HUES48 (cell line): Measurements from ENCODE around the gene ITK.

ENCODE experiments used
- H3K27ac ChIP-seq: one replicate; pipeline ENCODE4 v1.7.0; 2013; ENCODE audit warnings: low read depth, low read length, inconsistent platforms
- H3K27me3 ChIP-seq: 2 replicates; pipeline ENCODE4 v1.6.1; 2013; ENCODE audit warnings: mild to moderate bottlenecking, low read length; ENCODE audit not compliant: control insufficient read depth, insufficient read depth
- H3K36me3 ChIP-seq: 2 replicates; pipeline ENCODE4 v1.6.1; 2013; ENCODE audit warnings: low read length; ENCODE audit not compliant: control insufficient read depth, insufficient read depth
- H3K4me1 ChIP-seq: 2 replicates; pipeline ENCODE4 v1.6.1; 2013; ENCODE audit warnings: mild to moderate bottlenecking, low read length; ENCODE audit not compliant: control insufficient read depth, insufficient read depth
- H3K4me3 ChIP-seq: 2 replicates; pipeline ENCODE4 v1.5.1; 2013; ENCODE audit warnings: mild to moderate bottlenecking, low read depth, low read length
- H3K9ac ChIP-seq: 2 replicates; pipeline ENCODE4 v1.6.1; 2013; ENCODE audit warnings: mild to moderate bottlenecking, low read depth, low read length, moderate library complexity
- H3K9me3 ChIP-seq: 2 replicates; pipeline ENCODE4 v1.6.1; 2013; ENCODE audit warnings: low read length; ENCODE audit not compliant: control insufficient read depth, insufficient read depth

ITK gene

GRCh38 chr5:157157293-157157891 lies 23.2 kb upstream of the ITK start:
- Histone ChIP-seq H3K4me1 (no peaks in the 10 kb centered on the region), H3K27ac (no peak overlapping the region), H3K9ac (no peak overlapping the region), H3K36me3 (no peaks in the 10 kb centered on the region), H3K4me3 (no peak overlapping the region), H3K9me3 (no peaks in the 10 kb centered on the region), H3K27me3 (no peaks in the 10 kb centered on the region)

GRCh38 chr5:157159209-157159751 lies 21.4 kb upstream of the ITK start:
- no peaks in the 10 kb centered on the region for H3K9me3 ChIP-seq
- no peaks in the 10 kb centered on the region for H3K4me1 ChIP-seq
- no peaks in the 10 kb centered on the region for H3K27me3 ChIP-seq
- no peak overlapping the region for H3K27ac ChIP-seq
- H3K9ac ChIP-seq = no peak overlapping the region
- no peaks in the 10 kb centered on the region for H3K36me3 ChIP-seq
- no peak overlapping the region for H3K4me3 ChIP-seq

GRCh38 chr5:157160001-157160400 lies 20.6 kb upstream of the ITK start:
- Histone ChIP-seq H3K27me3 (no peaks in the 10 kb centered on the region), H3K36me3 (no peaks in the 10 kb centered on the region), H3K9me3 (no peaks in the 10 kb centered on the region), H3K4me1 (no peaks in the 10 kb centered on the region), H3K27ac (no peak overlapping the region), H3K4me3 (no peak overlapping the region), H3K9ac (no peak overlapping the region)

- Histone ChIP-seq H3K27ac (no peak overlapping the region), H3K9ac (no peak overlapping the region), H3K9me3 (no peaks in the 10 kb centered on the region), H3K27me3 (no peaks in the 10 kb centered on the region), H3K4me3 (no peak overlapping the region), H3K36me3 (no peaks in the 10 kb centered on the region), H3K4me1 (no peaks in the 10 kb centered on the region)
Observed at GRCh38 chr5:157161996-157162395, 18.6 kb upstream of the ITK start.

- no peaks in the 10 kb centered on the region for H3K27me3 ChIP-seq
- H3K4me1 ChIP-seq = no peaks in the 10 kb centered on the region
- H3K36me3 ChIP-seq = no peaks in the 10 kb centered on the region
- H3K4me3 ChIP-seq = no peak overlapping the region
- H3K9me3 ChIP-seq = no peaks in the 10 kb centered on the region
- no peak overlapping the region for H3K9ac ChIP-seq
- H3K27ac ChIP-seq = no peak overlapping the region
Observed at GRCh38 chr5:157162919-157163510, 17.6 kb upstream of the ITK start.

- Histone ChIP-seq H3K4me1 (no peaks in the 10 kb centered on the region), H3K36me3 (no peaks in the 10 kb centered on the region), H3K27ac (no peak overlapping the region), H3K4me3 (no peak overlapping the region), H3K9ac (no peak overlapping the region), H3K27me3 (no peaks in the 10 kb centered on the region), H3K9me3 (no peaks in the 10 kb centered on the region)
Observed at GRCh38 chr5:157164521-157164920, 16.1 kb upstream of the ITK start.

- H3K9ac ChIP-seq = no peak overlapping the region
- H3K4me1 ChIP-seq = no peaks in the 10 kb centered on the region
- no peaks in the 10 kb centered on the region for H3K9me3 ChIP-seq
- H3K27me3 ChIP-seq = no peaks in the 10 kb centered on the region
- no peak overlapping the region for H3K27ac ChIP-seq
- H3K4me3 ChIP-seq = no peak overlapping the region
- no peaks in the 10 kb centered on the region for H3K36me3 ChIP-seq
Observed at GRCh38 chr5:157165261-157165660, 15.4 kb upstream of the ITK start.

GRCh38 chr5:157165668-157166067 lies 15.0 kb upstream of the ITK start:
- no peaks in the 10 kb centered on the region for H3K36me3 ChIP-seq
- H3K4me3 ChIP-seq = no peak overlapping the region
- no peaks in the 10 kb centered on the region for H3K27me3 ChIP-seq
- H3K4me1 ChIP-seq = no peaks in the 10 kb centered on the region
- H3K9ac ChIP-seq = no peak overlapping the region
- H3K27ac ChIP-seq = no peak overlapping the region
- H3K9me3 ChIP-seq = no peaks in the 10 kb centered on the region

- H3K4me3 ChIP-seq = no peak within 1 kb of the TSS
- H3K27me3 ChIP-seq = no peaks in the 10 kb centered on the region
- H3K9ac ChIP-seq = no peak within 1 kb of the TSS
- H3K27ac ChIP-seq = no peak within 1 kb of the TSS
- no peaks in the 10 kb centered on the region for H3K36me3 ChIP-seq
- H3K4me1 ChIP-seq = no peaks in the 10 kb centered on the region
- H3K9me3 ChIP-seq = no peaks in the 10 kb centered on the region
Observed at GRCh38 chr5:157166214-157167213, 14.1 kb upstream of the ITK start, which contains the start of gene GARIN3. Gene GARIN3 (minus strand): TSS chr5:157166264. CDS start chr5:157166168, 96 bp downstream.

GRCh38 chr5:157167214-157167621 lies 13.4 kb upstream of the ITK start:
- no peak overlapping the region for H3K27ac ChIP-seq
- no peak overlapping the region for H3K9ac ChIP-seq
- no peak overlapping the region for H3K4me3 ChIP-seq
- no peaks in the 10 kb centered on the region for H3K4me1 ChIP-seq
- H3K9me3 ChIP-seq = no peaks in the 10 kb centered on the region
- no peaks in the 10 kb centered on the region for H3K27me3 ChIP-seq
- no peaks in the 10 kb centered on the region for H3K36me3 ChIP-seq
